Spleen (tissue), 7 donors: Measurements from ENCODE around the gene GSTK1.

Experiments
- POLR2AphosphoS5 ChIP-seq, 3 donors: sonication (generic); formaldehyde crosslinking; IDR thresholded peaks; one replicate each; pipeline ENCODE4 v1.5.1; 2017; ENCODE audit warnings: antibody characterized with exemption in 3 of 3
- TF ChIP-seq, protein P1 (sequence below), 11 experiments: fragments of 200-600 bp in 7 of 11; fragments of 450-650 bp in 4 of 11; sonication (generic) in 4 of 11; IDR thresholded peaks in 8 of 11; conservative IDR thresholded peaks in 3 of 11; 1 replicate in 7 of 11; 2 replicates in 4 of 11; pipeline versions ENCODE4 v1.4.0 to v1.8.0; 2016 to 2021; ENCODE audit warnings: antibody characterized with exemption in 11 of 11, inconsistent platforms in 4 of 11, mild to moderate bottlenecking in 1 of 11
- donor health status: DM: no; HTN: no; CAD: no; lungs with moderate emphysema.
- donor health status: DM: no; HTN: no; CAD: no.
- donor health status: DM: no; HTN: no; CAD: no.

- TF ChIP-seq, protein P1, sequence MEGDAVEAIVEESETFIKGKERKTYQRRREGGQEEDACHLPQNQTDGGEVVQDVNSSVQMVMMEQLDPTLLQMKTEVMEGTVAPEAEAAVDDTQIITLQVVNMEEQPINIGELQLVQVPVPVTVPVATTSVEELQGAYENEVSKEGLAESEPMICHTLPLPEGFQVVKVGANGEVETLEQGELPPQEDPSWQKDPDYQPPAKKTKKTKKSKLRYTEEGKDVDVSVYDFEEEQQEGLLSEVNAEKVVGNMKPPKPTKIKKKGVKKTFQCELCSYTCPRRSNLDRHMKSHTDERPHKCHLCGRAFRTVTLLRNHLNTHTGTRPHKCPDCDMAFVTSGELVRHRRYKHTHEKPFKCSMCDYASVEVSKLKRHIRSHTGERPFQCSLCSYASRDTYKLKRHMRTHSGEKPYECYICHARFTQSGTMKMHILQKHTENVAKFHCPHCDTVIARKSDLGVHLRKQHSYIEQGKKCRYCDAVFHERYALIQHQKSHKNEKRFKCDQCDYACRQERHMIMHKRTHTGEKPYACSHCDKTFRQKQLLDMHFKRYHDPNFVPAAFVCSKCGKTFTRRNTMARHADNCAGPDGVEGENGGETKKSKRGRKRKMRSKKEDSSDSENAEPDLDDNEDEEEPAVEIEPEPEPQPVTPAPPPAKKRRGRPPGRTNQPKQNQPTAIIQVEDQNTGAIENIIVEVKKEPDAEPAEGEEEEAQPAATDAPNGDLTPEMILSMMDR (IDR thresholded peaks at IDR 0.05 in 8 of 11, conservative IDR thresholded peaks at IDR 0.05 in 3 of 11) = no peak
- TF ChIP-seq POLR2AphosphoS5 (IDR thresholded peaks at IDR 0.05) = no peak
Observed at GRCh38 chr7:143296686-143297085, 33.4 kb downstream of the GSTK1 start.
